HG02763 (cell line): ENCODE data around the gene ZFYVE28.

ENCODE experiments used
- ATAC-seq: cut with Tn5 transposase; IDR thresholded peaks from one replicate; pipeline ENCODE4 v1.9.1; 2021; ENCODE audit warnings: mild to moderate bottlenecking, moderate library complexity; ENCODE audit not compliant: unreplicated experiment

ZFYVE28 gene

GRCh38 chr4:2370597-2371320 is 47.7 kb downstream of the ZFYVE28 start:
- no peak for ATAC-seq

GRCh38 chr4:2368746-2369437 is 49.6 kb downstream of the ZFYVE28 start:
- ATAC-seq = no peak

GRCh38 chr4:2367626-2368025 is 50.8 kb downstream of the ZFYVE28 start:
- ATAC-seq = no peak

- no peak for ATAC-seq
Measured at GRCh38 chr4:2366252-2367192, 51.9 kb downstream of the ZFYVE28 start.

- ATAC-seq = no peak
Measured at GRCh38 chr4:2365913-2366210, 52.6 kb downstream of the ZFYVE28 start.

- no peak for ATAC-seq
Measured at GRCh38 chr4:2365054-2365912, 53.2 kb downstream of the ZFYVE28 start.

GRCh38 chr4:2364654-2365053 is 53.8 kb downstream of the ZFYVE28 start:
- ATAC-seq = no peak

GRCh38 chr4:2363951-2364653 is 54.3 kb downstream of the ZFYVE28 start:
- no peak for ATAC-seq

- no peak for ATAC-seq
Measured at GRCh38 chr4:2363056-2363721, 55.3 kb downstream of the ZFYVE28 start.

GRCh38 chr4:2362266-2363055 is 56.0 kb downstream of the ZFYVE28 start:
- ATAC-seq = no peak

- no peak for ATAC-seq
Measured at GRCh38 chr4:2361366-2362265, 56.8 kb downstream of the ZFYVE28 start.

GRCh38 chr4:2360396-2360730 is 58.1 kb downstream of the ZFYVE28 start:
- no peak for ATAC-seq

- ATAC-seq = no peak
Measured at GRCh38 chr4:2359591-2360395, 58.7 kb downstream of the ZFYVE28 start.

- no peak for ATAC-seq
Measured at GRCh38 chr4:2357821-2358745, 60.4 kb downstream of the ZFYVE28 start.

- ATAC-seq = no peak
Measured at GRCh38 chr4:2356123-2357069, 62.0 kb downstream of the ZFYVE28 start.
